ENCODE data around the gene SLFN12L.
"Not testable (repeated sequence)": the region's sequence is repeated elsewhere in the genome, so short reads cannot be mapped to it uniquely, and the experiment has no call there.

Gene SLFN12L

DNA sequence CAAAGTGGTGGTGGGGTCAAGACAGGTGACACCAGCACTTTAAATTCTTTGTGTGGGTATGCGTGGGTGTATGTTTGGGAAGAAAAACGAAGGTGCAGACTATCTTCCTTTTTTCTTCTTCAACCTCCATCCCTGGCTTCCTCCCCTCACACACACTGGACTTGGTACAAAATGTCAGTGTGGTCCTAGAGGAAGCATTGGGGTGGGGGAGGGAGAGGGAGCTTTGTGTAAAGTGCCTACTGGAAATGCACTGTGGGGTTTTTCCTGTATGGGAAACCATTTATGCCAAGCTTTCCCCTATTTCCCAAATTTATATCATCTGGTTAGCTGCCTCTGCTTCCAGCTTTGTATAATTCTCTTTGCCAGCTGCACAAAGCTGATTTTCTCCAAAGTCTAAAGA lies 44.4 kb downstream of the SLFN12L start:
- no peak for DNase-seq

DNA sequence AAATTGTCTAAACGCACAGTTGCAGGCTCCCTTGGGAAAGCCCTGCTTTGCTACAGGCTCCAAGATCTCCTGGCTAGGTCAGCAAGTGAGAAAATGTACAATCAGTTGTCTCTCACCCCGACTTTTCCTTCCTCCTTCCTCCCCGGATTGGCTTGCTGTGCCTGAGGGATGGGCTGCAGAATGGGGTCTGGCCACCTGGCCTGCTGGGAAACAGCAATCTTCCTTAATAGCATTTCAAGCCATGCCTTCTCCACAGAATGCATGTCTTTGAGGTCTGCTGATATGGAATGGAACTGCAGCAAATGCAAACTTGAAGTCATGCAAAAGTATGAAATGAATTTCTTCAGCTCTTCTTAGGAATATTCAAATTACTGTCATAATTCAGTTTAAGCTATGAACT lies 46.1 kb downstream of the SLFN12L start:
- no peak for DNase-seq

DNA sequence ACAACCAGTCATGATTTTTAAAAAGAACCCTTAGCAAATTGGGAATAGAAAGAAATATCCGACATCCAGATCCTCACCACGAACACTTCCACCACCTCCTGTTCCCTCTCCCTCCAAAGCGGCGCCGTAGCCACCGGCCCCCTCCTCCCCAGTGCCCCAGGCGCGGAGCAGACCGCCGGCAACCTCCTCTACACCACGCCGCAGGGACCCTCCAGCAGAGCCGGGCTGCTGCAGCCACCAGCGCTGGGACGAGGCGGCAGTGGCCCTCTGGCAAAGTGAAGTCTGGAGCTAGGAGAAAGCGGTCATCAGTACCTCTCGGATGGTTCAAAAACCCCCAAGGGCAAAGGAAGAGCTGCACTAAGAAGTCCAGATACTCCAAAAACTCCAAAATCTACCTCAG lies 47.5 kb downstream of the SLFN12L start:
- no peak for DNase-seq

- DNase-seq = no peak
Observed at GRCh38 chr17:35488991-35489390, 48.5 kb downstream of the SLFN12L start.

DNA sequence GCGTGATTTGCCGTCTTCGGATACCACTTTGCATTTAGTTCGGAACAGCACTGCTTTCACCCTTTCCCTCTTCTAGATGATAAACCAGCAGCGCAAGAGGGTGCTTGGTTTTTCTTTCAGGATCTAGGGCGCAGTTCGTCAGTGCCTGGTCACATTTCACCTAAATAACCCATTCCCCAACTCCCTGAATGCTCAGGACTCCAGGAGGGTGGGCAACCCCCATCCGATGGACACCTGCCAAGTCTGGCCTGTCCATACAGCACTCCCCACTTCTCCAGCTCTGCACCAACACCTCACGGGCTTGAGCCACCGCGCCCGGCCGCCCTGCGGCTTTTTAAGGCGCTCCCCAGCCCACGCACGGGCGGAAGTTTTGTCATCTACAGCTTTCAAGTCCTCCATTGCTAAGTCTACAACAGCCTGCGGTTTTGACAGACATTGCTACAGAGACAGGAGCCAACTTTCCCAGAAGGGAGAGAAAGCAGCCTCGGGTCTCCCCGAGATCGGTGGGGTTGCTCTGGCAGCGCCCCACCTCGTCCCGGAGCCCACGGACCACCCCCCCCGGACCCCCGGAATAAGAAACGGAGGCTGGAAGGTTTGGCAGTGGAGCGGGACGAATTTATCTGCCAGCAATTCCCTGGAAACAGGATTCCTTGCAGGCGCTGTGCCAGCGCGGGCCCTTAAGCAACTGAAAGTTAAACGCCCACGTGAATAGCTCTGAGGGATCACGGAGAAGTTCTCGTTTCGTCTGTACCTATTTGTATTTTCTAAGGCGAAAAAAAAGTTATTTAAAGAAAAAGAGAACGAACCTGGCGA lies 50.4 kb downstream of the SLFN12L start:
- DNase-seq = peak; percentile 74

DNA sequence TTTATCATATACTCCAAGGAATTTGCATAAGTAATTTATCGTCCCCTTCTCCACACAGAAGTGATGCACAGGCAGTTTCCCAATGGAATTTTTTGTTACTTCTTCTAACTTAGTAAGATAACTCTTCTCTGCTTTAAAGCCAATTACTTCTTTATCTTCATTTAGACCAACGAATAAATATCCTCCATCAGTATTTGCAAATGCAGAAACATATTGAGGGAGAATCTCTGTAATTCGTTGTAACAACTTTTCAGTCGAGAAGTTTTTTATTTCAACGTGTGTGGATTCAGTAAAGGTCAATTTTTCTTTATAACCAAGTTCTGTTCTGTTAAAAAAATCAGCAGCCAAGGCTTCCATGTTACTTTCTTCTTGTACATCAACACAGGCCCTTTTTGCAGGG lies 58.2 kb downstream of the SLFN12L start:
- no peak for DNase-seq

DNA sequence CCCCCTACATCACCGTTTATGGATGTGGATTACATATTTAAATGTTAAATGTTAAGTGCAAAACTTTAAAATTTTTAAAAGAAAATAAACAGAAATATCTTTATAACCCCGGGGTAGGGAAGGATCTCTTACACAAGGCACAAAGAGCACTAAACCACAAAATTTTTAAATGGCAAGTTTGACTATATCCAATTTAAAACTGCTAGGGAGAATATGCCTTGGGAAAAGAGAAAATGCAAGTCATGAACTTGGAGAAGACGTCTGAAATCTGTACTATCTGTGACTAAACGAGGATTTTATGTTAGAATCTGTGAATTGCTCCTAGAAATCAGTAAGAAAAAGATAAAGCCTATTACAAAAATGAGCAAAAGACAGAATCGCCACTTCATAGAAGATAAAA lies 60.2 kb downstream of the SLFN12L start:
- DNase-seq = no peak

DNA sequence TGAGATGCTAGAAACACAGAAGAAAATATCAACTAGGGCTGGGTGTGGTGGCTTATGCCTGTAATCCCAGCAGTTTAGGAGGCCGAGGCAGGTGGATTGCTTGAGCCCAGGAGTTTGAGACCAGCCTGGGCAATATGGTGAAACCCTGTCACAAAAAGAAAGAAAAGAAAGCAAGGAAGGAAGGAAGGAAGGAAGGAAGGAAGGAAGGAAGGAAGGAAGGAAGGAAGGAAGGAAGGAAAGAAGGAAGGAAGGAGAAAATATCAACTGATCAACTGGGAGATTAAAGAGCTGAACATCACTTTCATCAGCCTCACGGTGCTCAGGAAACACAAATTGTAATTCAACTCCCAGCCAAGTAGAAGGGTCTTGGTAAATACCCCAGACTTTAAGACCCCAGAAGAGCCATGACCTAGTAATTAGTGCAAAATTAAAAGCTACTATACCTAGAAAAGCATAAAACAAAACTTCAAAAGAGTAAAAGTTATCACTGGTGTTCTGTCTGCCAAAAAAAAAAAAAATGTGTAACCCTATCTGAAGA lies 61.1 kb downstream of the SLFN12L start:
- no peak for DNase-seq

- DNase-seq = no peak
Observed at GRCh38 chr17:35468475-35468874, 69.0 kb downstream of the SLFN12L start.

GRCh38 chr17:35467824-35468223 lies 69.7 kb downstream of the SLFN12L start:
- peak; percentile 57 for DNase-seq

DNA sequence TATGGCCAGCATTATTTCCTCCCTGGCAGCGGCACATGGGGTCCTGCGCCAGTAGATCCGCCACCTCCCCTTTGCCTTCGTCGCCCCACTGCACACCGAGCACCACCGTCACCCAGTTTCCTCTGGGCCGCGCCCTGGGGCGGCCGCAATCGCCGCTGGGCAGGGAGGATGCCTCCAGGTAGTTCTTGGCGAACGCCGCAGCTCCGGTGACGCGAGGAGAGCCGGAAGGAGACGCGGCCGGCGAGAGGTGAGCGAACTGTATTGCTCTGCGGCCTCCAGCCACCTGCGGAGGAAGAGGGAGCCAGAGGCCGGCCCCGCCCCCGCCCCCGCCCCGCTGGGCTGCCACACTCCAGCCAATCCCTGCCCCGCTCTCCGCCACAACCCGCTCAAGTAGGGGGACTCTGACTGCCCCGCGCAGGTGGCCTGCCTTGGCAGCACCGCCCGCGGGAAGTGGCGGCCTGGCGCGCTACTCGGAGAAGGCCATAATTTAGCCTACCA lies 77.1 kb downstream of the SLFN12L start:
- peak; percentile 81 for DNase-seq

DNA sequence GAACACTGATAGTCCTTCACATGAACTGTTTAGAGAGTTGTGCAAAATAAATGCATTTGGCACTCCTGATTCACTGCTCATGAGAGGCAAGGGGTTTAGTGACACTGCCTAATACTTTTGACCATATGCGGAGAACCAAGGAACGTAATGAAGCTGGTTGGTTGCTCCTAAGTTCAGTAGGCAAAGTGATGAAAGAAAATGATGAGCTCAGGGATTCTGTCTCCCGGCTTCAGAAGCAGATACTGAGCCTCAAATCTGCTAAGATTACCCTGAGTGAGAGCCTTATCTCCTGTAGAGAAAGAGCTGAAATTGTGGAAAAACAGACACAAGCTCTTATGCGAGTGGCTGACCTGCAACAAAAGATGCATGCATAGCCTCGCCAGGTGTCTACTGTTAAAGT lies 83.4 kb downstream of the SLFN12L start:
- not testable (repeated sequence) for DNase-seq

DNA sequence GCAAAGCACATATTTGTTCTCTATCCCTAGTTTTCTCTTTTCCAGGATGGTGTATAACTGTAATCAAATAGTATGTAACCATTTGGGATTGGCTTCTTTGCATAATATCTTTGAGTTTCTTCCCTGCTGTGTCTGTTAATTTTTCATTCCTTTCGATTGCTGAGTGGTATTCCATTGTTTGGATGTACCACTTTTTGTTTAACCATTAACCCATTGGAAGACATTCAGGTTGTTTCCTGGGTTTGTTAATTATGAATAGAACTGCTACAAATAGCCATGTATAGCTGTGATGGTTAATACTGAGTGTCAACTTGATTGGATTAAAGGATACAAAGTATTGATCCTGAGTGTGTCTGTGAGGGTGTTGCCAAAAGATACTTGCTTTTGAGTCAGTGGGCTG lies 84.3 kb downstream of the SLFN12L start:
- DNase-seq = no peak

GRCh38 chr17:35449371-35449931 lies 88.0 kb downstream of the SLFN12L start:
- no peak for DNase-seq

- no peak for DNase-seq
Observed at GRCh38 chr17:35448899-35449227, 88.6 kb downstream of the SLFN12L start.

DNA sequence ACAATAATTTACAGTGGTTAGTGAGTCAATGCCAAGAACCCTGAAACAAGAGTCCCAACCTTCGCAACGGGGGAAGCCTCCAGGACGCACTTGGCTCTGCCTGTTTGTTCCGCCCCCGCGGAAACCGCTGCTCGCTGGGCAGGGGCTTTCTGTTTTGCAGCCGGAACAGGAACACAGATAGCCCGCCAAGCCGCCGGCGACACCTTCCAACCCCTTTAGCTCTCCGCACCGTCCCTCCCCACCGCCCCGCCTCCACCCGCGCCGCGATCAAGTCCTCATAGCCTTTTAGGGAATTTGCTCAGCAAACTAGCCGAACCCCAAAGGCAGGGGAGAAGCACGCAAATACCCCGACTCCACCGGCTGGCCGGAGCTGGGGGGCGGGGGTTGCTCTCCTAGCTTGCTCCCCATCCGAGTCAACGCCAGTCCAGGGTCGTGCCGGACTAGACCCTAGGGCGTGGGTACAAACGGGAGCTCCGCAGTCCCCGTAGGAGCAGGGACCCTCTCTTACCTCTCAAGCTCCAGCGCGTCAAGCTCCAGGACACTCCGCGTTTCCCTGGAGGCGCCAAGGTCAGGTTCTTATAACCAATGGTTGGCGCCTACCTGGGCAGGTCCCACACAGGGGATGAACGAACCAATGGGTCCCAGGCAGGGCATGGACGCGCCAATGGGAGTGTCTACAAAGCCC lies 89.1 kb downstream of the SLFN12L start, which contains the start of gene SLFN13:
SLFN13 (minus strand) TSS at position 553 of the 685 bp plus-strand sequence. CDS start 3,086 bp downstream, outside the sequence.
- DNase-seq = peak; percentile 86

DNA sequence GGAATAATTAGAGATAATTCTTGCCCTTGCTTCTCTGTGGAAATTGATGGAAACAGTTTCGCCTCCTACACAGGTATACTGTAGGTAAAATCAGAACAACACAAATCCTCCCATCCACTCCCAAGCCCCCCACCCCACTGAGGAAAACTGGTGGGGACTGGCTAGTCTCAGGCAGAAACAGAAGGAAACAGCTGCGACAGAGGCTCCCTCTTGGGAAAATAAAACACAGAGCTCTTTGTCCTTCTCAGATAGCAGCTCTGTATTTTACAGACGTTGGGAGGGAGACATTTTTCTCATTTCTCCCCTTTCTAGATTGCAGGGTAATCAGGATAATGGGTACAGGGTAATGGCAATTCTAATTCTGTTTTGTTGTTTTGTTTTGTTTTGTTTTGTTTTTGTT lies 90.0 kb downstream of the SLFN12L start:
- DNase-seq = no peak

DNA sequence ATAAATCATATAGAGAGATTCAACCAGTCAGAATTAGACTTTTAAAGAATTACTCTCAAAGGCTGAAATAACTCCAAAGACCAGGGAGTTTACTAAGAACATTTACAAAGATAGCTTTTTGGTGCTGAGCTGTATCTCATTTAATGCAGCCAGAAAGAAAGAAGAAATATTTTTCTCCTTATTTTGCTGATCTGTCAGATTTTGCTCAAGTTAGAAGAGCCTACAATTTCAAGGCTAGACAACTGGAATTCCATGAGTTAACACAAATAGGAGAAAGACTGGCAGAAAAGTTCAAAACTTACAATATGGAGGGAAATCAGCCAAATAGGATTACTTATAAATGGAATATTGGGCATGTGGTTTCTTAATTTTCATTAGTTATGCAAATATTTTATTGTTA lies 99.0 kb downstream of the SLFN12L start:
- DNase-seq = no peak

GRCh38 chr17:35433075-35433894 lies 104.2 kb downstream of the SLFN12L start:
- peak; percentile 60 for DNase-seq

GRCh38 chr17:35432176-35433074 lies 105.1 kb downstream of the SLFN12L start, which contains the start of gene SLFN12:
Gene SLFN12 (minus strand): TSS chr17:35432500. CDS start chr17:35423028, 9,472 bp downstream.
- DNase-seq = peak; percentile 84

GRCh38 chr17:35429702-35430101 lies 107.8 kb downstream of the SLFN12L start:
- no peak for DNase-seq

DNA sequence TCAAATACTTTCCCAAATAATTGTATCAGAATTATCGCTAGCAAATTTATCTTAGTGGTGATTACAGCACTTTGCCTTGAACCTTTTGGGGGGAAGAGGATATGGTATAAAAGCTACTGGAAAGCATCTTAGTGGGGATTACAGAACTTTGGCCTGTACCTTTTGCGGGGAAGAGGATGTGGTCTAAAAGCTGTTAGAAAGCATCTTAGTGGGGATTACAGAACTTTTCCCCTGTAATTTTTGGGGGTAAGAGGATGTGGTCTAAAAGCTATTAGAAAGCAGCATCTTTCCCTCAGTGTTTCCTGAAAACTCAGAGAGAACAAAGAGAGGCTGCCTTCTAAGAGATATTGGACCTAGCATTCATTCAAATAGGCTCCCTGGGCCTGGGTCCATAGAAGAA lies 109.2 kb downstream of the SLFN12L start:
- DNase-seq = no peak

All from CD4-positive, alpha-beta T cell treated with Interleukin-21 for 1 hour (primary cell).